Measurements from ENCODE around the gene LYZL4. TPM values are rescaled to one million over a fixed set of nuclear protein-coding genes. Genes with fewer than 3 reads are reported as not detected.

Gene LYZL4
- total and polyA plus RNA-seq, 2 of the 13 experiments (the other 11 are each of a cell fraction or from before 2014, with no cell fraction given): not detected

DNA sequence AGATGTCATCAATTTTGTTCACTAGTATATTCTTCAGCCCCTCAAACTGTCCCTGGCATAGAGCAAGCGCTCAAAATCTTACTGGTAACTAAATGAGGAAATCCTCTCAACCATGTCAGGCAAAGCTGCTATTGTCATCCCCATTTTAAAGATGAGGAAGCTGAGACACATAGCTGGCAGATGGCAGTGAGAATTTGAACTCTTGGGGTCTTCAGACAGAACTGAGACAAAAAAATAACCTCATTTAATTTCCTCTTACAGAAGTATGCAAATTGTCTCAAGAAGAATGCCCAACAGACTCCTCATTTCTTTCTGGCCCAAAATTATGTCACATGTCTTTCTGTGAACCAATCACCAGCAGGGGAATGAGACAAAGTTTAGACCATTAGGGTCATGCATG lies 40.2 kb upstream of the LYZL4 start (continued):
- TF ChIP-seq POLR2A (IDR thresholded peaks at IDR 0.05; ENCODE audit: insufficient read depth in 1 of 2, low read depth in 2 of 2, low read length in 2 of 2) (no peak), JUN (CRISPR knock-in tag; IDR thresholded peaks at IDR 0.05) (no peak), ZNF331 (CRISPR knock-in tag; IDR thresholded peaks at IDR 0.05) (no peak)

DNA sequence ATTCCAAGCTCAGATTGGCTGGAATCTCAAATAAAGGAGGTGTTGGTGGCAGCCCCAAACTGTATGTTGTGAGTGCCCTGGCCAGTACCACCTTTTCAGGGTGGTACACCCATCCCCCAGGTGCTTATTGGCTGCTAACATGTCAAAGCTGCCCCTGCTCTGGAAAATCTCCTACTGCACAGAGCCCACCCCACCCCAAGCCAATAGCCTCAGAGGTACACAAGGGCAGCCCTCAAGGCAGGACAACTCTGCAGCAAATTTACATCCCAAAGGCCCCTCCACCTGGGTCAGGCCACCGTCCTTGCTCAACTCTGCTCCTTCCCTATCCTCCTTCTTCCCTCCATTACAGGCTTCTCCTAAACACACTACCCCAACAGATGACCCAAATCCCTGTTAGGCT lies 37.1 kb upstream of the LYZL4 start:
- no peaks in the 10 kb centered on the region for H3K79me2 ChIP-seq (ENCODE audit: insufficient read depth, low read length)
- WGBS (ENCODE audit: low lambda C conversion rate): 13% methylated on average over 1 of the region's 1 CpG
- ChIA-PET CTCF (ENCODE audit: low intra/inter-chr PET ratio, low total read pairs) (no interaction called here), POLR2A (no interaction called here)
- H3K36me3 ChIP-seq (replicated peaks in 1 of 2; ENCODE audit: control insufficient read depth in 1 of 2, insufficient read depth in 2 of 2, low read length in 2 of 2): no peaks in the 10 kb centered on the region
- H4K20me1 ChIP-seq (ENCODE audit: insufficient read depth, low read length): no peaks in the 10 kb centered on the region
- no peak for FAIRE-seq
- H3K4me2 ChIP-seq (ENCODE audit: low read depth, low read length): no peak overlapping the region
- H3K4me3 ChIP-seq (replicated peaks in 1 of 3; ENCODE audit: insufficient read depth in 1 of 3, low read depth in 2 of 3, low read length in 3 of 3): no peak overlapping the region
- no peak for ATAC-seq
- H3K4me1 ChIP-seq (ENCODE audit: insufficient read depth, low read length): no peaks in the 10 kb centered on the region
- H2AFZ ChIP-seq (ENCODE audit: low read length): no peak overlapping the region
- no peak for DNase-seq (ENCODE audit: low spot score)
- no peak overlapping the region for H3K9ac ChIP-seq (ENCODE audit: insufficient read depth, low read depth, low read length)
- H3K27me3 ChIP-seq (ENCODE audit: control insufficient read depth in 1 of 2, insufficient read depth in 2 of 2, low read length in 2 of 2): no peaks in the 10 kb centered on the region
- in situ Hi-C loops (cut with HindIII; ENCODE audit: extremely low pct_ligation_motif_present, low pct_unique_long_range_greater_than_20kb): loop anchor here (10.0 to 25.0 kb wide), 2 partner anchors 97 to 335 kb away; no protein-coding TSS in a partner anchor
- H3K27ac ChIP-seq (ENCODE audit: extremely low read length, insufficient read depth, low read length): no peak overlapping the region
- intact Hi-C loops (cut with micrococcal nuclease; ENCODE audit: unreplicated experiment): no loop called here
- no peaks in the 10 kb centered on the region for H3K9me3 ChIP-seq (ENCODE audit: low read length)
- BruUV-seq (replicated peaks): no TSS peak
- TF ChIP-seq SIX4 (CRISPR knock-in tag; IDR thresholded peaks at IDR 0.05): no peak
- no peak for TF ChIP-seq KLF11 (CRISPR knock-in tag; IDR thresholded peaks at IDR 0.05)
- TF ChIP-seq, protein P1, sequence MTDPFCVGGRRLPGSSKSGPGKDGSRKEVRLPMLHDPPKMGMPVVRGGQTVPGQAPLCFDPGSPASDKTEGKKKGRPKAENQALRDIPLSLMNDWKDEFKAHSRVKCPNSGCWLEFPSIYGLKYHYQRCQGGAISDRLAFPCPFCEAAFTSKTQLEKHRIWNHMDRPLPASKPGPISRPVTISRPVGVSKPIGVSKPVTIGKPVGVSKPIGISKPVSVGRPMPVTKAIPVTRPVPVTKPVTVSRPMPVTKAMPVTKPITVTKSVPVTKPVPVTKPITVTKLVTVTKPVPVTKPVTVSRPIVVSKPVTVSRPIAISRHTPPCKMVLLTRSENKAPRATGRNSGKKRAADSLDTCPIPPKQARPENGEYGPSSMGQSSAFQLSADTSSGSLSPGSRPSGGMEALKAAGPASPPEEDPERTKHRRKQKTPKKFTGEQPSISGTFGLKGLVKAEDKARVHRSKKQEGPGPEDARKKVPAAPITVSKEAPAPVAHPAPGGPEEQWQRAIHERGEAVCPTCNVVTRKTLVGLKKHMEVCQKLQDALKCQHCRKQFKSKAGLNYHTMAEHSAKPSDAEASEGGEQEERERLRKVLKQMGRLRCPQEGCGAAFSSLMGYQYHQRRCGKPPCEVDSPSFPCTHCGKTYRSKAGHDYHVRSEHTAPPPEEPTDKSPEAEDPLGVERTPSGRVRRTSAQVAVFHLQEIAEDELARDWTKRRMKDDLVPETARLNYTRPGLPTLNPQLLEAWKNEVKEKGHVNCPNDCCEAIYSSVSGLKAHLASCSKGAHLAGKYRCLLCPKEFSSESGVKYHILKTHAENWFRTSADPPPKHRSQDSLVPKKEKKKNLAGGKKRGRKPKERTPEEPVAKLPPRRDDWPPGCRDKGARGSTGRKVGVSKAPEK (CRISPR knock-in tag; IDR thresholded peaks at IDR 0.05; ENCODE audit: borderline replicate concordance): no peak
- TF ChIP-seq, protein P2, sequence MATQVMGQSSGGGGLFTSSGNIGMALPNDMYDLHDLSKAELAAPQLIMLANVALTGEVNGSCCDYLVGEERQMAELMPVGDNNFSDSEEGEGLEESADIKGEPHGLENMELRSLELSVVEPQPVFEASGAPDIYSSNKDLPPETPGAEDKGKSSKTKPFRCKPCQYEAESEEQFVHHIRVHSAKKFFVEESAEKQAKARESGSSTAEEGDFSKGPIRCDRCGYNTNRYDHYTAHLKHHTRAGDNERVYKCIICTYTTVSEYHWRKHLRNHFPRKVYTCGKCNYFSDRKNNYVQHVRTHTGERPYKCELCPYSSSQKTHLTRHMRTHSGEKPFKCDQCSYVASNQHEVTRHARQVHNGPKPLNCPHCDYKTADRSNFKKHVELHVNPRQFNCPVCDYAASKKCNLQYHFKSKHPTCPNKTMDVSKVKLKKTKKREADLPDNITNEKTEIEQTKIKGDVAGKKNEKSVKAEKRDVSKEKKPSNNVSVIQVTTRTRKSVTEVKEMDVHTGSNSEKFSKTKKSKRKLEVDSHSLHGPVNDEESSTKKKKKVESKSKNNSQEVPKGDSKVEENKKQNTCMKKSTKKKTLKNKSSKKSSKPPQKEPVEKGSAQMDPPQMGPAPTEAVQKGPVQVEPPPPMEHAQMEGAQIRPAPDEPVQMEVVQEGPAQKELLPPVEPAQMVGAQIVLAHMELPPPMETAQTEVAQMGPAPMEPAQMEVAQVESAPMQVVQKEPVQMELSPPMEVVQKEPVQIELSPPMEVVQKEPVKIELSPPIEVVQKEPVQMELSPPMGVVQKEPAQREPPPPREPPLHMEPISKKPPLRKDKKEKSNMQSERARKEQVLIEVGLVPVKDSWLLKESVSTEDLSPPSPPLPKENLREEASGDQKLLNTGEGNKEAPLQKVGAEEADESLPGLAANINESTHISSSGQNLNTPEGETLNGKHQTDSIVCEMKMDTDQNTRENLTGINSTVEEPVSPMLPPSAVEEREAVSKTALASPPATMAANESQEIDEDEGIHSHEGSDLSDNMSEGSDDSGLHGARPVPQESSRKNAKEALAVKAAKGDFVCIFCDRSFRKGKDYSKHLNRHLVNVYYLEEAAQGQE (IDR thresholded peaks at IDR 0.05; ENCODE audit: borderline replicate concordance in 1 of 2, low read depth in 1 of 2, low read length in 2 of 2): no peak
- TF ChIP-seq, protein P3, sequence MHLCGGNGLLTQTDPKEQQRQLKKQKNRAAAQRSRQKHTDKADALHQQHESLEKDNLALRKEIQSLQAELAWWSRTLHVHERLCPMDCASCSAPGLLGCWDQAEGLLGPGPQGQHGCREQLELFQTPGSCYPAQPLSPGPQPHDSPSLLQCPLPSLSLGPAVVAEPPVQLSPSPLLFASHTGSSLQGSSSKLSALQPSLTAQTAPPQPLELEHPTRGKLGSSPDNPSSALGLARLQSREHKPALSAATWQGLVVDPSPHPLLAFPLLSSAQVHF (CRISPR knock-in tag; IDR thresholded peaks at IDR 0.05): no peak
- TF ChIP-seq, protein P4, sequence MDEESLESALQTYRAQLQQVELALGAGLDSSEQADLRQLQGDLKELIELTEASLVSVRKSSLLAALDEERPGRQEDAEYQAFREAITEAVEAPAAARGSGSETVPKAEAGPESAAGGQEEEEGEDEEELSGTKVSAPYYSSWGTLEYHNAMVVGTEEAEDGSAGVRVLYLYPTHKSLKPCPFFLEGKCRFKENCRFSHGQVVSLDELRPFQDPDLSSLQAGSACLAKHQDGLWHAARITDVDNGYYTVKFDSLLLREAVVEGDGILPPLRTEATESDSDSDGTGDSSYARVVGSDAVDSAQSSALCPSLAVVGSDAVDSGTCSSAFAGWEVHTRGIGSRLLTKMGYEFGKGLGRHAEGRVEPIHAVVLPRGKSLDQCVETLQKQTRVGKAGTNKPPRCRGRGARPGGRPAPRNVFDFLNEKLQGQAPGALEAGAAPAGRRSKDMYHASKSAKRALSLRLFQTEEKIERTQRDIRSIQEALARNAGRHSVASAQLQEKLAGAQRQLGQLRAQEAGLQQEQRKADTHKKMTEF (CRISPR knock-in tag; IDR thresholded peaks at IDR 0.05): no peak
- TF ChIP-seq ZNF546 (CRISPR knock-in tag; conservative IDR thresholded peaks at IDR 0.05): no peak
- no peak for TF ChIP-seq NAIF1 (CRISPR knock-in tag; IDR thresholded peaks at IDR 0.05; ENCODE audit: borderline replicate concordance)
- TF ChIP-seq NR1H2 (CRISPR knock-in tag; IDR thresholded peaks at IDR 0.05; ENCODE audit: borderline replicate concordance, low read depth): no peak
- TF ChIP-seq ZNF230 (CRISPR knock-in tag; IDR thresholded peaks at IDR 0.05): no peak
- no peak for TF ChIP-seq KLF12 (CRISPR knock-in tag; IDR thresholded peaks at IDR 0.05; ENCODE audit: borderline replicate concordance)

Data from HepG2 (cell line).